Karpas-422 (cell line): ENCODE measurements around the gene UTP15. TPM values are rescaled to one million over a fixed set of nuclear protein-coding genes. Genes with fewer than 3 reads are reported as not detected.

Source experiments
- DNase-seq: peaks from one replicate; pipeline ENCODE4 v3.0.0-alpha.2; 2015
- H2AFZ ChIP-seq: fragments of 200-600 bp; sonication (generic); 2 replicates; pipeline ENCODE4 v1.6.1; 2014; ENCODE audit warnings: antibody characterized with exemption, low read length, mixed read lengths
- H3K27ac ChIP-seq: fragments of 200-600 bp; sonication (generic); 2 replicates; pipeline ENCODE4 v1.5.1; 2014; ENCODE audit warnings: mild to moderate bottlenecking, low read length, moderate library complexity
- H3K27me3 ChIP-seq: fragments of 200-600 bp; sonication (generic); 2 replicates; pipeline ENCODE4 v1.6.1; 2014; ENCODE audit warnings: low read length, mixed read lengths
- H3K36me3 ChIP-seq: fragments of 200-600 bp; sonication (generic); 2 replicates; pipeline ENCODE4 v1.6.1; 2014; ENCODE audit warnings: low read length, mixed read lengths; ENCODE audit not compliant: insufficient read depth
- H3K4me1 ChIP-seq: fragments of 200-600 bp; sonication (generic); 2 replicates; pipeline ENCODE4 v1.6.1; 2014; ENCODE audit warnings: mild to moderate bottlenecking, low read length, mixed read lengths
- H3K4me2 ChIP-seq: fragments of 200-600 bp; sonication (generic); 2 replicates; pipeline ENCODE4 v1.6.1; 2014; ENCODE audit warnings: low read length, low read depth, mild to moderate bottlenecking; ENCODE audit not compliant: poor library complexity, severe bottlenecking
- H3K4me3 ChIP-seq: fragments of 200-600 bp; sonication (generic); 2 replicates; pipeline ENCODE4 v1.5.1; 2014; ENCODE audit warnings: mild to moderate bottlenecking, antibody characterized with exemption, low read length, mixed read lengths
- H3K79me2 ChIP-seq: fragments of 200-600 bp; sonication (generic); 2 replicates; pipeline ENCODE4 v1.6.1; 2014; ENCODE audit warnings: mild to moderate bottlenecking, low read length, mixed read lengths
- H3K9ac ChIP-seq: fragments of 200-600 bp; sonication (generic); 2 replicates; pipeline ENCODE4 v1.6.0; 2014; ENCODE audit warnings: low read length
- H3K9me2 ChIP-seq: fragments of 200-600 bp; sonication (generic), shearing (Covaris generic); replicated peaks from 2 replicates; pipeline ENCODE4 v1.6.0; 2014; ENCODE audit warnings: mild to moderate bottlenecking, low read length, moderate library complexity; ENCODE audit not compliant: insufficient read depth
- H3K9me3 ChIP-seq: fragments of 300-700, 200-600 bp; sonication (generic); 2 replicates; pipeline ENCODE4 v1.6.1; 2014; ENCODE audit warnings: low read length, mixed read lengths
- H4K20me1 ChIP-seq: fragments of 200-600 bp; sonication (generic); 2 replicates; pipeline ENCODE4 v1.6.1; 2014; ENCODE audit warnings: mild to moderate bottlenecking, antibody characterized with exemption, low read length, low read depth; ENCODE audit not compliant: insufficient read depth
- total RNA-seq: library from RNA; depleted of rRNA; stranded (reverse); fragments of >200 nt; shearing (Covaris generic); gene quantifications from 2 replicates; pipeline ENCODE4 v1.2.3, GENCODE V29; 2014; ENCODE audit warnings: low replicate concordance; rRNA removed

The UTP15 gene
- total RNA-seq, 1 experiment from 2014 or later: 42.9 TPM

DNA sequence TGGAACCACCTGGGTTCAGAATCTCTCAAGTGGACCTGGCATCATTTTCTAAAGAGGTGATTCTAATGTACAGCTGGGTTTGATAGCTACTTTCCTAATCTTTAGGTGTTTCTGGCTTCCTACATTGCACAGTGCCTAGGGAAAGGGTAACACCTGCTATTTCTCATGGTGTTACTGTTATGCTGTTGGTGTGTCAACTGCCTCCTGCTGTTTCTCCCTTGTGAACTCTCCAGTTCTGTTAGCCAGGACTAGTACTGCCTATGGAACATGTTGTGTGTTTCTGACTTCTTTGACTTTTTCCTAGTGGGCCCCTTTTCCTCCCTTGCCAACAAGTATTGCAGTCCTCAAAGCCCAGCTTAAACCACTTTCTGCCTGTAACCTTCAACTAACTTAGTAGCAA lies 66.0 kb downstream of the UTP15 start:
- Histone ChIP-seq H3K79me2 (no peaks in the 10 kb centered on the region), H3K4me3 (no peak overlapping the region), H3K27me3 (no peaks in the 10 kb centered on the region), H3K9me2 (no peaks in the 10 kb centered on the region), H2AFZ (no peak overlapping the region), H3K36me3 (no peaks in the 10 kb centered on the region), H3K9ac (no peak overlapping the region), H3K27ac (no peak overlapping the region), H4K20me1 (no peaks in the 10 kb centered on the region), H3K4me1 (no peaks in the 10 kb centered on the region), H3K9me3 (no peaks in the 10 kb centered on the region), H3K4me2 (no peak overlapping the region)
- DNase-seq: no peak

Other genes starting within 250 kb of the UTP15 start
- 0.54 and 0.97 TPM in 2 replicates for gene FOXD1, start 117.0 kb upstream of the UTP15 start, total RNA-seq
- 435 and 600 TPM in 2 replicates for gene BTF3, start 67.3 kb upstream of the UTP15 start, total RNA-seq
- 16.8 and 32.3 TPM in 2 replicates for gene ANKRA2, start 104 bp upstream of the UTP15 start, total RNA-seq
- gene ARHGEF28, start 60.5 kb downstream of the UTP15 start, total RNA-seq: not detected in 2 replicates